ENCODE measurements around the gene TOB2.

Gene TOB2, protein sequence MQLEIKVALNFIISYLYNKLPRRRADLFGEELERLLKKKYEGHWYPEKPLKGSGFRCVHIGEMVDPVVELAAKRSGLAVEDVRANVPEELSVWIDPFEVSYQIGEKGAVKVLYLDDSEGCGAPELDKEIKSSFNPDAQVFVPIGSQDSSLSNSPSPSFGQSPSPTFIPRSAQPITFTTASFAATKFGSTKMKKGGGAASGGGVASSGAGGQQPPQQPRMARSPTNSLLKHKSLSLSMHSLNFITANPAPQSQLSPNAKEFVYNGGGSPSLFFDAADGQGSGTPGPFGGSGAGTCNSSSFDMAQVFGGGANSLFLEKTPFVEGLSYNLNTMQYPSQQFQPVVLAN

DNA sequence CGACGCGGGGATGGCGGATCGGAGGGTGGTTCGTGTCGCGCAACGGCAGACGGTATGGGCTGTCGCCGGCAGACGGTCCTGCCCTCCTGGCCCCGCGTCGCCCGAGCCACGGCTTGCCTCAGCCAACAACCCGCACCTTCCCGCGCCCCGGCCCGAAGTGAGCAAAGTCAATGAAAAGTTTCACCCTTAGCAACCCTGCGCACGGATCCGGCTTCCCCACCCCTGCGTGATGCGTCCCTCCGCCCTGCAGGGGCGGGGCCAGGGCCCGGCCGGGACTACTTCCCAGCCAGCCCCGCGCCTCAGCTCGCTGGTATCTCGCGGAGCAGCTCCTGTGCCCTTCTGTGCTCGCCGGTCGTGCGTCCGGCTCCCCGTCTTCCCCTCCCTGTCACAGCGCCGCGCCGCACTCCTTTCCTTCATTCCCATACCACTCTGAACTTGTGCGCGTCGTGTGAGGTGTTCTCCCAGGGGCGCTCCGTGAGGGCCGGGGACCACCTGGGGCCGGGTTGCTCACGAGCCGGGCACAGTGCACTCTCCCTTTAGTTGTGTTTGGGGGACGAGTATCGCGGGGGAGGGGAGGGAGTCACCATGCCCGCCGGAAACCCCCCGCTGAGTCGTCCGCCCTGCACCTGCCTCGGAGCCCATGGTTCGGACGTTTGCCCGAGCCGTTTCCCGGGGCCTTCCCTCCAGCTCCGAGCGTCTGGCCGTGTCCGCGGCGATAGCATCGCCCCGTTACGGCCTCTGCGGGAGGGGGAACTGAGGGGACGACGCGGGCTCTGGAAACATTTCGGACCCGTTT, at the start of gene TOB2:
TOB2 (minus strand) TSS at position 163 of the 796 bp plus-strand sequence. CDS start 9,456 bp downstream, outside the sequence.
- H3K36me3 Mint-ChIP-seq (ENCODE audit: low read depth) = peaks cover 66% of the 10 kb centered on the region
- H3K27ac Mint-ChIP-seq = peak within 1 kb of the TSS; percentile 99
- peaks cover 25% of the 10 kb centered on the region for H3K4me1 Mint-ChIP-seq (ENCODE audit: low read depth)
- no peaks in the 10 kb centered on the region for H3K9me3 Mint-ChIP-seq
- H3K27me3 Mint-ChIP-seq = no peaks in the 10 kb centered on the region
- intact Hi-C loops (cut with micrococcal nuclease) = loop anchor here (1.0 kb wide), 1 partner anchor 22 kb away; the partner anchor contains the start of gene ACO2
- peak within 1 kb of the TSS; percentile 100 for H3K4me3 Mint-ChIP-seq

DNA sequence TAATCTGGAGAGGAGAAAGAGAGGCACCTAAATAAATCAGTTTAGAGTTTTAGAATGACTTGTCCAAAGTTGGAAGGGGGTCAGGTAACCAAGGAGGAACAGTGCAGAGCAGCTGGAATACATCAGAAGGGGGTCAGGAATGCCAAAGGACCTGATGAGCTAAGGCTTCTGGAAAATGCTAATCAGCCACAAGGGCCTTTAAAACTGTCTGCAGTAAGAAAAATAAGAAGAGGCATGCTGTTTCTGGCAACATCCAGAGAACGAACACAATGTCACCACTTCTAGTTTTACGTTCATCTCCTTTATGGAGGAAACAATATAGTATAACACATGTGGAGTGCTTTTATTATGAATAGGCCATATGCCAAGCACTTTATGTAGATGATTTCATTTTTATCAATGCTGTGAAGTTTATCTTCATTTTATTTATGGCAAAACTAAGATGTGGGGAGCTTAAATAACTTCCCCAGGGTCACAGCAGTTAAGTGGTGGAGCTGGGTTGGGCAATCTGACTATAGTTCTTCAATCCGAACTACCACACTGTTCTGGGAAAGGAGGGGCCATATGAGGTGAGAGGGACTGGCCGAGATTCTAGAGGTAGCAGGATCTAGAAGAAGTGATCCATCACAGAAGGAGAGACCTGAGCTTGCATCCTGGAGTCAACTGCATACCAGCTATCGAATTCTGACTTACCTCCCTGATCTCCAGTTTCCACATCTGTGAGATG, 44.9 kb upstream of the TOB2 start:
- intact Hi-C loops (cut with micrococcal nuclease) = no loop called here
- no peak overlapping the region for H3K27ac Mint-ChIP-seq
- peaks cover 69% of the 10 kb centered on the region for H3K36me3 Mint-ChIP-seq (ENCODE audit: low read depth)
- H3K4me1 Mint-ChIP-seq (ENCODE audit: low read depth) = peaks cover 9% of the 10 kb centered on the region
- H3K9me3 Mint-ChIP-seq = no peaks in the 10 kb centered on the region
- H3K27me3 Mint-ChIP-seq = no peaks in the 10 kb centered on the region
- no peak overlapping the region for H3K4me3 Mint-ChIP-seq

DNA sequence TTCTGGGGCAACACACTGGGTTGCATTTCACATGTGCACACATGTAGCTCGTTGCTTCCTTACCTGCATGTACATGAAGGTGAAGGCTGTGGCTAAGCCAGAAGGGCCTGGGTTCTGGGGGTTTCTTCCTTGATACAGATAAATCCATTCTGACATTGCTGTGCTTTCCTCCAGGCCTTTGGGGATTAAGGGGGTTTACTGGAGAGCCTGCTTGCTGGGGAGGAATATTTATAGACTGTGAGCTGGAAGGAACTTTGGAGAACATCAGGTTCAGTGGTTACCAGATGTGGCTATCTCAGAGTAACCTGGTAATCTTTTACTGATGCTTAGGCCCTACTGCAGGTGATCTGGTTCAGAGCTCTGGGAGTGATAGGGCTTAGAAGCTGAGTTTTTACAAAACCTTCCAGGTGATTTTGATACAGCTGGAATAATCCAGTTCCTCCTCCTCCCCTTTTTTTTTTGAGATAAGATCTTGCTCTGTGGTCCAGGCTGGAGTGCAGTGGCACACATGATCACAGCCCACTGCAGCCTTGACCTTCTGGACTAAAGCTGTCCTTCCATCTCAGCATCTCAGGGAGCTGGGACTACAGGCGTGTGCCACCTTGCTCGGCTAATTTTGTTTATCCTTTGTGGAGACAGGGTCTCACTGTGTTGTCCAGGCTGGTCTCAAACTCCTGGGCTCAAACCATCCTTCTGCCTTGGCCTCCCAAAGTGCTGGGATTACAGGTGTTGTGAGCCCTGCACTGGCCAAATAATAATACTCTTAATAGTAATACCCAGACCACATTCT, 42.2 kb upstream of the TOB2 start:
- Mint-ChIP-seq H3K27me3 (no peaks in the 10 kb centered on the region), H3K9me3 (no peaks in the 10 kb centered on the region), H3K4me3 (no peak overlapping the region), H3K4me1 (ENCODE audit: low read depth) (peaks cover 13% of the 10 kb centered on the region), H3K27ac (no peak overlapping the region), H3K36me3 (ENCODE audit: low read depth) (peaks cover 60% of the 10 kb centered on the region)
- intact Hi-C loops (cut with micrococcal nuclease) = no loop called here

DNA sequence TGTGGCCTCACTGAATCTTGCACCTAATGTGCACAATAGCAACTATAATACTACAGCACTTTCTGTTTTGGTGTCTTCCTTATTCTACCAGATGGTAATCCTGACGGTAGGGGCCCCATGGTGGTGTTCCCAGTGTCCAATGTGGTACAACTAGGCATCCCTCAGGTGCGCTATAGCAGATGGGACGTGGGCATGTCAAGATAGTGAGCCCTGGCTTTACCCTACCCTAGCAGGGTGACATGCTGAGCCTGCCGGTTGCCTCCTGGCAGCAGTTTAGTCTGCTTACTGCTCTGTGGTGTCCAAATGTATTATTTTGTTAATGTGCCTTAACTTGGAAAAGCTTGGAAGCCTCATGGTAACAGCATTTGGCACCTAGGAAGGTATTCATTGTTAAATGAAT, 41.5 kb upstream of the TOB2 start:
- Mint-ChIP-seq H3K27ac (no peak overlapping the region), H3K27me3 (no peaks in the 10 kb centered on the region), H3K4me1 (ENCODE audit: low read depth) (peaks cover 13% of the 10 kb centered on the region), H3K9me3 (no peaks in the 10 kb centered on the region), H3K36me3 (ENCODE audit: low read depth) (peaks cover 56% of the 10 kb centered on the region), H3K4me3 (no peak overlapping the region)
- intact Hi-C loops (cut with micrococcal nuclease) = no loop called here

DNA sequence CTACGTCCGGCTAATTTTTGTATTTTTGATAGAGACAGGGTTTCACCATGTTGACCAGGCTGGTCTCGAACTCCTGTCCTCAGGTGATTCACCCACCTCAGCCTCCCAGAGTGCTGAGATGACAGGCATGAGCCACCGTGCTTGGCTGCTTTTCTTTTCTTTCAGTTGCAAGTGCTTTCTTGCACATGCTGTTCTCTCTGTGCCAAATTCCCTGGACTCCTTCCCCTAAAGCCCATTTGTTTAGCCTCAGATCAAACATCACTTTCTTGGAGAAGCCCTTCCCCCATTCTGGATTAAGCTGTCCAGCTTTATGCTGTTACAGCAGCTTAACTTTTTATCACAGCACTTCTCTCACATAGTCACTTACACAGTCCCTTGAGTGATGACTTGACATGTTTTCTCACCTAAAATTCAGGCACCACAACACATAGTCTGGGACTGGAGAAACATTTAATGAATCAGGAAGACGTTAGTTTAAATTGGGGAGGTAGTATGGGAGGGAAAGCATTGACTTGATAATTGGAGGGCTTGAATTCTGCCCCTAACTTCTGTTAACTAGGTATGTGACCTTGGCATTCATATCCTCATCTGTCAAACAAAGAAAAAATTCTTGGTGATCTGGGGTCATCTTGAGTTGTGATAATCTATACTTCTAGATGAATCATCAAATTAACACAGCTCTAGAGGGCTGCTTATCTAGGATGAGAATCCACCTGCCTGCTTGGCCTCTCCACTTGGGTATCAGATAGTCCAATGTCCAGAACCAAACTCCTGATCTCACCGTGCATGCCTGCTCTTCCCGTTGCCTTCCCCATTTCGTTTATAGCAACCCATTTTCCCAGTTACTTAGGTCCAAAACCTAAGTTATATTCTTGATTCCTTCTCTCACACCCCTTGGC, 40.7 kb upstream of the TOB2 start:
- Mint-ChIP-seq H3K36me3 (ENCODE audit: low read depth) (peaks cover 48% of the 10 kb centered on the region), H3K27ac (no peak overlapping the region), H3K4me3 (no peak overlapping the region)

DNA sequence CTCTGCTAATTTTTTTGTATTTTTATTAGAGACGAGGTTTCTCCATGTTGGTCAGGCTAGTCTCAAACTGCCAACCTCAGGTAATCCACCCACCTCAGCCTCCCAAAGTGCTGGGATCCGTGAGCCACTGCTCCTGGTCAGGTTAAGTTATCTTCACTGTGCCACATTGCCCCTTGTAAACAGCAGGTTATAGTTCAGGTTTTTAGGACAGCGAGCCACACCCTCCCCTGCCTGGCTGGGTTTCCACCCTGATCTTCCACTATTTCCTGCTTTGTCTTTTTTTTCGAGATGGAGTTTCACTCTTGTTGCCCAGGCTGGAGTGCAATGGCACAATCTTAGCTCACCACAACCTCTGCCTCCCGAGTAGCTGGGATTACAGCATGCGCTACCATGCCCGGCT, 38.4 kb upstream of the TOB2 start:
- Mint-ChIP-seq H3K4me3 (no peak overlapping the region), H3K4me1 (ENCODE audit: low read depth) (peaks cover 28% of the 10 kb centered on the region)

More for the DNA sequence above, 40.7 kb upstream of the TOB2 start:
- H3K9me3 Mint-ChIP-seq = no peaks in the 10 kb centered on the region
- H3K27me3 Mint-ChIP-seq = no peaks in the 10 kb centered on the region
- intact Hi-C loops (cut with micrococcal nuclease) = no loop called here
- H3K4me1 Mint-ChIP-seq (ENCODE audit: low read depth) = peaks cover 21% of the 10 kb centered on the region

DNA sequence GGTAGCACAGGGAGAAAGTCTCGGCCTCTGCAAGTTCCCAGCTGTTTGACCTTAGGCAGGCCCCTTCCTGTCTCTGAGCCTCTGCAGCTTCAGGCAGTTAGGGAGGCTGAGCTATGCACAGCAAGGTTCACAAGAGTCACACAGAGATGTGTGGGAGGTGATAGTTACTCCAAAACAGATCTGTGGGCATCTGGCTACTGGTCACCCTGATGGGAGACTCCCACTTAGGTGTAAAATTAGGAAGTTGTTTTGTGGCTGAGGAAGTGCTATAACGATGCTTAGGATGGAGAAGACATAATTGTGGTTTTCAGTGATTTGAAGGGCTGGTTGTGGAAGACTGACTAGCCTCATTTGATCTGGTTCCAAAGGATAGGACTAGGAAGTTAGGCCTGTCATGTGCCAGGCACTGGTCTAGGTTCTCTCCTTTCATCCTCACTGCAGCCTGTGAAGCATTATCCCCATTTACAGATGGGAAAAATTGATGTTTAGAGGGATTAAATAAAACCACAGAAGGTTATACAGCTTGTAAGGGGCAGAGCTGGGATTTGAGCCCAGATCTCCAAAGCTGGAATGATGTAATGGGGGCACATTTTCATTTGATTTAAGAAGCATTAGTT, 35.8 kb upstream of the TOB2 start:
- Mint-ChIP-seq H3K27me3 (no peaks in the 10 kb centered on the region), H3K4me3 (no peak overlapping the region), H3K36me3 (ENCODE audit: low read depth) (peaks cover 52% of the 10 kb centered on the region), H3K4me1 (ENCODE audit: low read depth) (peaks cover 54% of the 10 kb centered on the region), H3K9me3 (no peaks in the 10 kb centered on the region), H3K27ac (peak overlapping the region; percentile 9)
- intact Hi-C loops (cut with micrococcal nuclease) = no loop called here

More for the DNA sequence above, 38.4 kb upstream of the TOB2 start:
- Mint-ChIP-seq H3K27ac (no peak overlapping the region), H3K9me3 (no peaks in the 10 kb centered on the region), H3K36me3 (ENCODE audit: low read depth) (peaks cover 49% of the 10 kb centered on the region), H3K27me3 (no peaks in the 10 kb centered on the region)
- intact Hi-C loops (cut with micrococcal nuclease) = no loop called here

DNA sequence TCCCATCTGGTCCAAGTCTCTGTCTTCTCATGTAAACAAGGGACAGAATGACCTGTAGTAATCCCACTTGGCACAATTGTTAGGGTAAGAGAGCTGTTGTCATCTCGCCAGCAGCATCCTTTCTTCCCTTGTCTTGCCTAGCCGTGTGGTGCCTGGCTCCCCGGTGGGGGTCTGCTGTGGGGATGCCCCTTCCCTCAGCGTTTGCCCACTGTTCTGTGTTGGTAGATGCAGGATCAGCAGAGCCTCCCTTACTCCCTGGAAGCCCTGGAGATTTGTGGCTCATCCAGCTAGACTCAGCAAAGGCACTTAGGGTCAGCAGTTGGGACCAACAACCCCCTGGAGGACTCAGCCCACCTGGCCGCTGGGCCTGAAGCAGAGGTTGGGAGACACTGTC, 35.3 kb upstream of the TOB2 start:
- peaks cover 52% of the 10 kb centered on the region for H3K36me3 Mint-ChIP-seq (ENCODE audit: low read depth)
- intact Hi-C loops (cut with micrococcal nuclease) = no loop called here
- H3K4me1 Mint-ChIP-seq (ENCODE audit: low read depth) = peaks cover 56% of the 10 kb centered on the region
- no peaks in the 10 kb centered on the region for H3K9me3 Mint-ChIP-seq
- no peaks in the 10 kb centered on the region for H3K27me3 Mint-ChIP-seq
- H3K4me3 Mint-ChIP-seq = no peak overlapping the region
- peak overlapping the region; percentile 9 for H3K27ac Mint-ChIP-seq

DNA sequence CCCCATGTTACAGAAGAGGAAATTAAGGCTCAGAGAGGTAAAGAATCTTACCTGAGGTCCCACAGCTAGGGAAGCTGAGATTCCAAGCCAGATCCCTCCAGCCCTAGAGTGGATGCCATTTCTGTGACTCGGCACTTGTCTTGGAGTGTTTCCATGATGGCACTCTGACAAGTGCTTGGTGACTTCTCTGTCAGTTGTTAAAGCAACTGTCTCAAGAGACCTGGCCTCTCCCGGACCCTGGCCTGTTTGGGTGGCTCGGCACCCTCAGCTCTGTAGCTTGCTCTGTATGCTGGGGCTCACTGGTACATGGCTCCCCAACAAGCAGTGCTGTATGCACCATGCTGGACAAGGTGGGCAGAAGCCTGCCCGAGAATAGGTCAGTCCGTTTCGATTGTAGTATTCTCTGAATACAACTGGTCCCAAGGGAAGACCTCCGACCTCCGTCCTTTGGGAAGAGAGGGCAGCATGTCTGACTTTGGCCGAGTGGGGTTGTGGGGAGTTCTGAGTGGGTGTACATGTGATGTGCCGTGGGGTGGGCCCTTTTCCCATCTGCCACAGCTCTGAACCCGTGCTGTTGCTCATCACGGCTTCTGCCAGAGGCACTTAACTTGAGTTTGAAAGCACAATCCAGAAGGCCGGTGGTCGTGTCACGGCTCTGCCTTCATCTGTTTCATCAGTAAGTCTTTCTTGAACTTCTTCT, 34.7 kb upstream of the TOB2 start:
- H3K27ac Mint-ChIP-seq = peak overlapping the region; percentile 9
- peaks cover 52% of the 10 kb centered on the region for H3K36me3 Mint-ChIP-seq (ENCODE audit: low read depth)
- intact Hi-C loops (cut with micrococcal nuclease) = no loop called here
- no peaks in the 10 kb centered on the region for H3K27me3 Mint-ChIP-seq
- no peak overlapping the region for H3K4me3 Mint-ChIP-seq
- H3K9me3 Mint-ChIP-seq = no peaks in the 10 kb centered on the region
- peaks cover 56% of the 10 kb centered on the region for H3K4me1 Mint-ChIP-seq (ENCODE audit: low read depth)

DNA sequence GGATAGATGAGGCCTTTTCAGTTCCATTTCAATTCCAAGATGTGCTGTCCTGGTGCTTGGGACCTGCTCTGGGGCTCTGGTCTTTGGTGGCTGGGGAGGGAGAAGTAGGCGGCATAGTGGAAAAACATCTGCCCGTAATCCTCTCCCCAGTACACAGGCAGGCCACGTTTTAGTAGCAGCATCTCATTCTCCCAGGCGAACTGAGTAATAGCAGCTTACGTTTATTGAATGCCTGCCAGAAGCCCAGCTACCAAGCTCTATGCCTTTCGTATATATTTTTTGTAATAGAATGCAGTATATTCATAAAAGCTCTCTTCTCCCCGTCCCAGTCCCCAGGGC, 33.8 kb upstream of the TOB2 start:
- peaks cover 56% of the 10 kb centered on the region for H3K4me1 Mint-ChIP-seq (ENCODE audit: low read depth)
- H3K27me3 Mint-ChIP-seq = no peaks in the 10 kb centered on the region
- intact Hi-C loops (cut with micrococcal nuclease) = no loop called here
- H3K36me3 Mint-ChIP-seq (ENCODE audit: low read depth) = peaks cover 55% of the 10 kb centered on the region
- H3K27ac Mint-ChIP-seq = no peak overlapping the region
- H3K4me3 Mint-ChIP-seq = no peak overlapping the region
- no peaks in the 10 kb centered on the region for H3K9me3 Mint-ChIP-seq

DNA sequence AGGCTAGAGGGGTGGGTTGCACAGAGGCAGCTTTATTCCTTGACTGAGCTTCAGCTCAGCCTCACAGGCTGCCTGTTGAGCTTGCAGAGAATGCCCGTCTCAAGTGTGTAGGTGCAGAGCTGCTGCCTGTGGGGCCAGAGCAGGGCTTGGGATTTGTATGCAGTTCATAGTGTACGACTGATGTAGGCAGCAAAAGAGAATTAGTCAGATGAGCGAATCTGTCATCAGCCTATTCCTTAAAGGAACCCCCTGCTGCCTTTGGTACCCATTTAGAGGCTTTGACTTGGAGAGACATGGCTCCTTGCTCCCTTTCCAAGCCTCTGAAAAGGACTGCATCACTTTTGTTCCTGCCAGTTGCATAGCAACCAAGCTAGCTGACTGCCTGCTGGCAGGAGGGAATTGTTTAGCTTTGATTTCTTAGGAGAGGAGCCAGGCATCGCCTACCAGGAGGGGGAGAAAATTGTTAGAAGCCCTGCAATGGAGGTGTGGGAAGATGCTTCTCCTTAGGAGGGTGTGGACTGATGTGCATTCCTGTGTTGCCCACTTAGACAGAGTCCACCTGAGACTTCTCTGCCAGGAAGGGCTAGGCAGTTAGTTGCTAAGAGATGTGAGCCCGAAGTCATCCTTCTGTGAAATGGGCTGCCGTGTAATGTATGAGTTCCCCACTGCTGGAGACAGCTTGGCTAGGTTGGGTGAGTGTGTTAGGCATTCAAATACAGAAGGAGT, 33.2 kb upstream of the TOB2 start:
- Mint-ChIP-seq H3K4me1 (ENCODE audit: low read depth) (peaks cover 51% of the 10 kb centered on the region), H3K9me3 (no peaks in the 10 kb centered on the region), H3K27ac (no peak overlapping the region), H3K36me3 (ENCODE audit: low read depth) (peaks cover 60% of the 10 kb centered on the region), H3K4me3 (no peak overlapping the region), H3K27me3 (no peaks in the 10 kb centered on the region)
- intact Hi-C loops (cut with micrococcal nuclease) = no loop called here
